ENCODE results near the gene RBP2. TPM values are rescaled to one million over a fixed set of nuclear protein-coding genes. Genes with fewer than 3 reads are reported as not detected.
A peak's percentile ranks its signal among the peaks of the same experiment; 100 is the strongest.

The RBP2 gene
- total RNA-seq, 1 donor from 2014 or later, result not detected

DNA sequence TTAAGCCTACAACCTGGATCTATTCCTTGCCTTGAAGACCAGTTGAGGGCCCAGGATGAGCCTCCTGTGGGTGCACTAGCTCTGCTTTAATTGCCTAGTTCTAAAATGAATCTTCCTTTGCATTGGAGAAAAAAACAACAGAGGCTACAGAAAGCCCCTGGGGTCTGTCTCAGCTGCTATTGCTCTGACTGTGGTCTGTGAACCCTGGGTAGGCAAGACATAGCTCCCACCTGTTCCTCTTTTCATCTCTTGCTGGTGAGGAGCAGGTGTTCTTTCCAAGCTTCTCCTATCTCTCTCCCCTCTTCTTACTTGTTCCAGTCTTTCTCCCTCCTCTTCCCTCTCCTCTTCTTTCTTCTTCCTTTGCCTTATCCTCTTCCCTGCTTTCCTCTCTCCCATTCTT lies 28.8 kb downstream of the RBP2 start:
- Histone ChIP-seq H3K27ac (no peak overlapping the region), H3K4me2 (no peak overlapping the region), H3K4me1 (peaks cover 8% of the 10 kb centered on the region), H3F3A (ENCODE audit: low read depth) (no peaks in the 10 kb centered on the region), H3K9ac (no peak overlapping the region), H3K4me3 (no peak overlapping the region), H4K20me1 (ENCODE audit: low read depth) (no peaks in the 10 kb centered on the region), H3K79me2 (ENCODE audit: low read depth) (no peaks in the 10 kb centered on the region), H3K9me3 (ENCODE audit: low read depth) (no peaks in the 10 kb centered on the region), H3K27me3 (no peaks in the 10 kb centered on the region), H3K36me3 (no peaks in the 10 kb centered on the region), H2AFZ (replicated peaks) (no peak overlapping the region)
- Mint-ChIP-seq H3K4me1 (peaks cover 17% of the 10 kb centered on the region), H3K27me3 (ENCODE audit: insufficient read depth, low read depth) (no peaks in the 10 kb centered on the region), H3K4me3 (no peak overlapping the region), H3K27ac (no peak overlapping the region), H3K36me3 (peaks cover 3% of the 10 kb centered on the region), H3K9me3 (no peaks in the 10 kb centered on the region)
- TF ChIP-seq EZH2 (IDR thresholded peaks at IDR 0.05) (no peak), CTCF (IDR thresholded peaks at IDR 0.05) (no peak), EZH2phosphoT487 (IDR thresholded peaks at IDR 0.05) (no peak)
- DNase-seq (ENCODE audit: low spot score), result no peak

- DNase-seq (ENCODE audit: low spot score), result no peak
- no peaks in the 10 kb centered on the region for H3K79me2 ChIP-seq (ENCODE audit: low read depth)
- no peaks in the 10 kb centered on the region for H3K27me3 Mint-ChIP-seq (ENCODE audit: insufficient read depth, low read depth)
Measured at GRCh38 chr3:139444446-139444845, 31.9 kb downstream of the RBP2 start.

DNA sequence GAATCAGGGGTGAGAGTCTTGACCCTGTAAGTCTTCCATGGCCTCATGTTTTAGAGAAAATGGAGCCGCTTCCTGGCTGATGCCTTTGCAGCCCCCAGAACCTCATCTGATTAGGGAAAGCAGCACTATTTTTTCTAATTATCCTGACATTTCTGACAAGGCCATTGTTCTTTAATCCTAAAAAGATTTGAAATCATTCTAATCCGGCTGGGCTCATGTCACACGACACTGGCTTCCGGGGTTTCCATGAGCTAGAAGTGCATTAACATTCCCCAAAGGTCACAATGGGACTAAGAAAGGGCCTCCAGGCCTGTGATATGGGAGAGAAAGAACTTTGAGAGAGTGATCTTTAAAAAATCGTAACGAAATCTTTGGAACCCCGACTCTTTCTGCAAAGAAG lies 33.1 kb downstream of the RBP2 start:
- Histone ChIP-seq H2AFZ (replicated peaks) (no peak overlapping the region), H3K4me2 (no peak overlapping the region), H3K79me2 (ENCODE audit: low read depth) (no peaks in the 10 kb centered on the region), H3K9me3 (ENCODE audit: low read depth) (no peaks in the 10 kb centered on the region), H3K27ac (no peak overlapping the region), H3K36me3 (no peaks in the 10 kb centered on the region), H3F3A (ENCODE audit: low read depth) (no peaks in the 10 kb centered on the region), H3K4me1 (peaks cover 8% of the 10 kb centered on the region), H3K4me3 (no peak overlapping the region), H3K27me3 (no peaks in the 10 kb centered on the region), H4K20me1 (ENCODE audit: low read depth) (no peaks in the 10 kb centered on the region), H3K9ac (no peak overlapping the region)
- Mint-ChIP-seq H3K4me1 (peaks cover 21% of the 10 kb centered on the region), H3K9me3 (no peaks in the 10 kb centered on the region), H3K4me3 (no peak overlapping the region), H3K27ac (peak overlapping the region; percentile 68), H3K36me3 (peaks cover 3% of the 10 kb centered on the region), H3K27me3 (ENCODE audit: insufficient read depth, low read depth) (no peaks in the 10 kb centered on the region)
- no peak for DNase-seq (ENCODE audit: low spot score)
- TF ChIP-seq EZH2 (IDR thresholded peaks at IDR 0.05), result no peak
- TF ChIP-seq CTCF (IDR thresholded peaks at IDR 0.05), result no peak
- TF ChIP-seq EZH2phosphoT487 (IDR thresholded peaks at IDR 0.05), result no peak

More at GRCh38 chr3:139444446-139444845, 31.9 kb downstream of the RBP2 start:
- Mint-ChIP-seq H3K9me3 (no peaks in the 10 kb centered on the region), H3K4me3 (no peak overlapping the region), H3K27ac (no peak overlapping the region), H3K4me1 (peaks cover 21% of the 10 kb centered on the region), H3K36me3 (peaks cover 3% of the 10 kb centered on the region)
- no peak overlapping the region for H3K4me2 ChIP-seq
- TF ChIP-seq EZH2 (IDR thresholded peaks at IDR 0.05) (no peak), CTCF (IDR thresholded peaks at IDR 0.05) (no peak), EZH2phosphoT487 (IDR thresholded peaks at IDR 0.05) (no peak)
- peaks cover 8% of the 10 kb centered on the region for H3K4me1 ChIP-seq
- H3K27me3 ChIP-seq, result no peaks in the 10 kb centered on the region
- no peaks in the 10 kb centered on the region for H3F3A ChIP-seq (ENCODE audit: low read depth)
- no peak overlapping the region for H3K4me3 ChIP-seq
- no peak overlapping the region for H2AFZ ChIP-seq (replicated peaks)
- H3K27ac ChIP-seq, result no peak overlapping the region
- H3K9ac ChIP-seq, result no peak overlapping the region
- H3K9me3 ChIP-seq (ENCODE audit: low read depth), result no peaks in the 10 kb centered on the region
- no peaks in the 10 kb centered on the region for H4K20me1 ChIP-seq (ENCODE audit: low read depth)
- no peaks in the 10 kb centered on the region for H3K36me3 ChIP-seq
